IMR-90 (cell line): ENCODE results near the gene ANTXRL. TPM values are rescaled to one million over a fixed set of nuclear protein-coding genes. Genes with fewer than 3 reads are reported as not detected.
A peak's percentile ranks its signal among the peaks of the same experiment; 100 is the strongest.

Experiments used
- ATAC-seq: fragments of 200-7000 bp; cut with Tn5 transposase; 2 replicates; pipeline ENCODE4 v1.9.1; 2020; ENCODE audit warnings: low read depth, mild to moderate bottlenecking, moderate library complexity
- BruUV-seq: library from RNA; stranded (reverse); fragments of 400-500 nt; replicated peaks from 2 replicates; lab custom pipeline; 2021; lab: Mats Ljungman, UMichigan
- CTCF ChIA-PET: fragments of 300-600 bp; formaldehyde crosslinking; extraction: SDS; loops from one replicate; lab custom pipeline; 2021; ENCODE audit warnings: antibody characterized with exemption; lab: Yijun Ruan, JAX
- POLR2A ChIA-PET: fragments of 300-600 bp; sonication (Branson Sonifier 250); formaldehyde crosslinking; loops from one replicate; lab custom pipeline; 2022; ENCODE audit warnings: antibody characterized with exemption; ENCODE audit not compliant: unreplicated experiment; lab: Charles Lee
- DNase-seq: peaks from one replicate; pipeline ENCODE4 v3.0.0; 2013
- H2AFZ ChIP-seq: replicated peaks from 2 replicates; pipeline ENCODE3; 2013; ENCODE audit warnings: low read length, mild to moderate bottlenecking; ENCODE audit not compliant: poor library complexity
- H2AK5ac ChIP-seq: 2 replicates; pipeline ENCODE4 v1.6.1; 2013; ENCODE audit warnings: low read depth, low read length, inconsistent platforms
- H2AK9ac ChIP-seq: replicated peaks from 2 replicates; pipeline ENCODE3; 2013; ENCODE audit warnings: mild to moderate bottlenecking, low read depth, low read length, moderate library complexity; ENCODE audit not compliant: poor library complexity
- H2BK120ac ChIP-seq: 2 replicates; pipeline ENCODE4 v1.6.1; 2013; ENCODE audit warnings: low read depth, low read length, inconsistent platforms
- H2BK15ac ChIP-seq: 3 replicates; pipeline ENCODE4 v1.6.1; 2013; ENCODE audit warnings: low read depth, low read length, inconsistent platforms
- H2BK20ac ChIP-seq: 2 replicates; pipeline ENCODE4 v1.6.1; 2013; ENCODE audit warnings: low read depth, mild to moderate bottlenecking, inconsistent platforms, low read length, moderate library complexity
- H2BK5ac ChIP-seq: 2 replicates; pipeline ENCODE4 v1.6.1; 2013; ENCODE audit warnings: mild to moderate bottlenecking, low read depth, low read length, inconsistent platforms; ENCODE audit not compliant: poor library complexity, severe bottlenecking
- H3K14ac ChIP-seq: replicated peaks from 2 replicates; pipeline ENCODE4 v1.6.1; 2013; ENCODE audit warnings: low read depth, low read length, inconsistent platforms
- H3K18ac ChIP-seq: 2 replicates; pipeline ENCODE4 v1.6.1; 2013; ENCODE audit warnings: low read depth, low read length, control low read depth
- H3K23ac ChIP-seq: 2 replicates; pipeline ENCODE4 v1.6.1; 2013; ENCODE audit warnings: low read depth, low read length, inconsistent platforms
- H3K27ac ChIP-seq: 2 replicates; pipeline ENCODE4 v1.5.1; 2013; ENCODE audit warnings: mild to moderate bottlenecking, control low read depth, low read length; ENCODE audit not compliant: insufficient read depth
- H3K27me3 ChIP-seq: 2 replicates; pipeline ENCODE4 v1.6.1; 2013; ENCODE audit warnings: low read length; ENCODE audit not compliant: control insufficient read depth, insufficient read depth
- H3K36me3 ChIP-seq: 2 replicates; pipeline ENCODE4 v1.6.1; 2013; ENCODE audit warnings: low read length, mixed read lengths; ENCODE audit not compliant: control insufficient read depth, insufficient read depth
- H3K4ac ChIP-seq: 2 replicates; pipeline ENCODE4 v1.6.1; 2013; ENCODE audit warnings: low read depth, low read length, inconsistent platforms
- H3K4me1 ChIP-seq: 2 replicates; pipeline ENCODE4 v1.6.1; 2013; ENCODE audit warnings: low read length, mixed read lengths; ENCODE audit not compliant: control insufficient read depth, insufficient read depth
- H3K4me2 ChIP-seq: 2 replicates; pipeline ENCODE4 v1.6.1; 2013; ENCODE audit warnings: low read depth, mild to moderate bottlenecking, control low read depth, low read length, moderate library complexity
- H3K4me3 ChIP-seq: 2 replicates; pipeline ENCODE4 v1.5.1; 2013; ENCODE audit warnings: low read depth, mild to moderate bottlenecking, control low read depth, low read length, moderate library complexity; ENCODE audit not compliant: insufficient read depth
- H3K56ac ChIP-seq: 2 replicates; pipeline ENCODE4 v1.6.1; 2013; ENCODE audit warnings: low read length, inconsistent platforms; ENCODE audit not compliant: insufficient read depth; ENCODE audit errors: extremely low read depth
- H3K79me1 ChIP-seq, 2 experiments: 2 replicates each; pipeline ENCODE4 v1.6.1; 2013; ENCODE audit warnings: low read length in 2 of 2, inconsistent platforms in 1 of 2, low read depth in 1 of 2
- H3K9ac ChIP-seq: 2 replicates; pipeline ENCODE4 v1.6.1; 2013; ENCODE audit warnings: low read depth, low read length, control low read depth
- H3K9me1 ChIP-seq: 2 replicates; pipeline ENCODE4 v1.6.1; 2013; ENCODE audit warnings: low read length, inconsistent platforms; ENCODE audit not compliant: insufficient read depth
- H3K9me3 ChIP-seq: 2 replicates; pipeline ENCODE4 v1.6.1; 2013; ENCODE audit warnings: low read length; ENCODE audit not compliant: control insufficient read depth, insufficient read depth
- H4K20me1 ChIP-seq: 2 replicates; pipeline ENCODE4 v1.6.1; 2013; ENCODE audit warnings: low read length, inconsistent platforms; ENCODE audit not compliant: insufficient read depth
- H4K5ac ChIP-seq: 2 replicates; pipeline ENCODE4 v1.6.1; 2013; ENCODE audit warnings: mild to moderate bottlenecking, low read depth, low read length, control low read depth
- H4K8ac ChIP-seq, 2 experiments: 2 replicates each; pipeline ENCODE4 v1.6.1; 2013; ENCODE audit warnings: low read depth in 2 of 2, low read length in 2 of 2, control low read depth in 1 of 2, inconsistent platforms in 1 of 2
- H4K91ac ChIP-seq: 2 replicates; pipeline ENCODE4 v1.6.1; 2013; ENCODE audit warnings: low read depth, low read length, inconsistent platforms; ENCODE audit not compliant: insufficient read depth
- FOS ChIP-seq: fragments of 150-350 bp; IDR thresholded peaks from 2 replicates; pipeline ENCODE4 v1.6.1; 2016; ENCODE audit warnings: low read depth, low read length
- RCOR1 ChIP-seq: IDR thresholded peaks from 2 replicates; pipeline ENCODE4 v1.6.1; 2012; ENCODE audit warnings: mild to moderate bottlenecking, low read length, improper control_type of control experiment; ENCODE audit not compliant: insufficient replicate concordance
- WGBS, 2 experiments: methylation state at CpG; one replicate each; pipeline versions ENCODE4 v1.1.5 to v1.1.7; 2013; ENCODE audit warnings: missing lambda C conversion rate in 2 of 2; ENCODE audit not compliant: insufficient read length in 1 of 2; ENCODE audit errors: extremely low coverage in 2 of 2; 5-methylcytosine and 5-hydroxymethylcytosine counted together
- dilution Hi-C: fragments of 300-500 bp; cut with HindIII; formaldehyde crosslinking; loops from one replicate; pipeline ENCODE4 v1.14.3; 2018; ENCODE audit warnings: low sequenced_read_pairs; ENCODE audit not compliant: unreplicated experiment
- in situ Hi-C: fragments of 300-500 bp; cut with MboI; formaldehyde crosslinking; loops from 3 replicates; pipeline ENCODE4 v1.14.3; 2019; ENCODE audit warnings: low sequenced_read_pairs, inconsistent platforms, mixed read lengths
- intact Hi-C: fragments of 100-400 bp; cut with micrococcal nuclease; formaldehyde crosslinking; loops from 2 replicates; pipeline ENCODE4 v1.10.0; 2022
- polyA plus RNA-seq, 3 experiments: library from polyadenylated mRNA; depleted of rRNA; stranded (reverse); fragments of >200 nt; gene quantifications; 2 replicates each; pipeline ENCODE4 v1.2.3, GENCODE V29; 2012; ENCODE audit warnings: low replicate concordance in 1 of 3
- total RNA-seq: library from RNA; depleted of rRNA; stranded (reverse); fragments of >200 nt; gene quantifications from 2 replicates; pipeline ENCODE4 v1.2.3, GENCODE V29; 2012

Gene ANTXRL
- total and polyA plus RNA-seq, 2 of the 4 experiments (the other 2 are of a cell fraction), result not detected

DNA sequence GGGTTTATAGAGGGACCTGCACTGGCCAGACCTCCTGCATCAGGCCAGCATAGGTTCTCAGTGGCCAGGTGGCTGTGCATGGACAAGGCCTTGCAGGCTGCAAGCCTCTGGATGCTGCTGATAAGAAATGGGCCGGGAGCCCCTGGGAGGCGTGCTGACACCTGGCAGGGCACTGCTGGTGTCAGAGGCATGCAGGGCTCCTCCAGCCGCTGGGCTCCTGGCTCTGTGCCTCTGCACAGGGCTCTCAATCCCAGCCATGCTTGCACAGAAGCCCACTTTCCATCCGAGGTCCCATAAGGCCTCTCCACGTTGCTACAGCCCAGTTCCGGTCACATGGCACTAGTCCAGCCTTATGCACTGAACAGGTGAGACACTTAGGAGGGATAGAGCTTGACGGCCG, 27.3 kb downstream of the ANTXRL start:
- no peak overlapping the region for H3K9ac ChIP-seq
- in situ Hi-C loops, result no loop called here
- H3K23ac ChIP-seq, result 0 out of 2 replicates have a peak overlapping the region, but pooled peaks have one; percentile 19
- H3K56ac ChIP-seq, result peak overlapping the region; percentile 7; the same call in 1 of the 2 replicates
- H2BK120ac ChIP-seq, result peak overlapping the region; percentile 81
- H2AK5ac ChIP-seq, result peak overlapping the region; percentile 98
- no peak for ATAC-seq
- no peaks in the 10 kb centered on the region; a peak in 1 of 4 replicates for H3K79me1 ChIP-seq
- H3K4me3 ChIP-seq, result no peak overlapping the region
- H3K18ac ChIP-seq, result peak overlapping the region; percentile 78; the same call in 1 of the 2 replicates
- no peak overlapping the region; the same call in 1 of the 2 replicates for H3K27ac ChIP-seq
- ChIA-PET CTCF (no interaction called here), POLR2A (no interaction called here)
- no peak overlapping the region for H3K4me2 ChIP-seq
- H3K36me3 ChIP-seq, result no peaks in the 10 kb centered on the region
- H2BK15ac ChIP-seq, result peak overlapping the region; percentile 98; the same call in 2 of the 3 replicates
- peak overlapping the region; percentile 85 for H3K4ac ChIP-seq
- peak overlapping the region; percentile 53; the same call in 1 of the 2 replicates for H4K5ac ChIP-seq
- H2AFZ ChIP-seq, result peak overlapping the region; percentile 26
- TF ChIP-seq FOS (no peak), RCOR1 (no peak)
- H2BK20ac ChIP-seq, result peak overlapping the region; percentile 70
- H3K27me3 ChIP-seq, result no peaks in the 10 kb centered on the region; the same call in 1 of the 2 replicates
- H4K91ac ChIP-seq, result peak overlapping the region; percentile 68
- H4K20me1 ChIP-seq, result no peaks in the 10 kb centered on the region
- no peak for DNase-seq
- peak overlapping the region; percentile 83 for H3K14ac ChIP-seq
- dilution Hi-C loops, result no loop called here
- peaks cover 21% of the 10 kb centered on the region for H3K9me1 ChIP-seq
- intact Hi-C loops, result no loop called here
- 83% methylated on average over 6 of the region's 8 CpGs; no CpG with 5 or more reads in 1 of the 2 experiments for WGBS, 2 experiments
- peak overlapping the region; percentile 18 to 32; a peak in 2 of 4 replicates for H4K8ac ChIP-seq
- H2BK5ac ChIP-seq, result peak overlapping the region; percentile 74
- no peak overlapping the region for H2AK9ac ChIP-seq
- H3K4me1 ChIP-seq, result peaks cover 31% of the 10 kb centered on the region
- no TSS peak for BruUV-seq
- no peaks in the 10 kb centered on the region for H3K9me3 ChIP-seq
